ENCODE results near the gene GTF2IRD1.

GTF2IRD1 gene

DNA sequence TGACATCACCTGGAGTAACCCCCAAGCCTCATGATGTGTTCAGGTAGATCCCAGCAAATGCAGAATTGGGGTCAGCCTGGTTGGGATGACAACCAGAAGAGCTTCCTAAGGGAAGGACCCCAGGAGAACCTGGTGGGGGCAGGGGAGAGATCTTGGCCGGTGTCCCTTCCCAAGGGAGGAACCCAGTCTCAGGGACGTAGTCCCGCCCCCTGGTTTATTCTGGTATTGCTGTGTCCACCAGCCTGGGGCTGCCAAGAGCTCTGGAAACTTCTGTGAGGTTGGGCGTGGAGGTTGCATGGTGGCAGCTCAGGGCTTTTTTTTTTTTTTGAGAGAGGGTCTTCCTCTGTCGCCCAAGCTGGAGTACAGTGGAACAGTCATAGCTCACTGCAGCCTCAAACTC is 19.4 kb downstream of the GTF2IRD1 start:
- DNase-seq (ENCODE audit: low read depth), result no peak
- TF ChIP-seq, protein P1, sequence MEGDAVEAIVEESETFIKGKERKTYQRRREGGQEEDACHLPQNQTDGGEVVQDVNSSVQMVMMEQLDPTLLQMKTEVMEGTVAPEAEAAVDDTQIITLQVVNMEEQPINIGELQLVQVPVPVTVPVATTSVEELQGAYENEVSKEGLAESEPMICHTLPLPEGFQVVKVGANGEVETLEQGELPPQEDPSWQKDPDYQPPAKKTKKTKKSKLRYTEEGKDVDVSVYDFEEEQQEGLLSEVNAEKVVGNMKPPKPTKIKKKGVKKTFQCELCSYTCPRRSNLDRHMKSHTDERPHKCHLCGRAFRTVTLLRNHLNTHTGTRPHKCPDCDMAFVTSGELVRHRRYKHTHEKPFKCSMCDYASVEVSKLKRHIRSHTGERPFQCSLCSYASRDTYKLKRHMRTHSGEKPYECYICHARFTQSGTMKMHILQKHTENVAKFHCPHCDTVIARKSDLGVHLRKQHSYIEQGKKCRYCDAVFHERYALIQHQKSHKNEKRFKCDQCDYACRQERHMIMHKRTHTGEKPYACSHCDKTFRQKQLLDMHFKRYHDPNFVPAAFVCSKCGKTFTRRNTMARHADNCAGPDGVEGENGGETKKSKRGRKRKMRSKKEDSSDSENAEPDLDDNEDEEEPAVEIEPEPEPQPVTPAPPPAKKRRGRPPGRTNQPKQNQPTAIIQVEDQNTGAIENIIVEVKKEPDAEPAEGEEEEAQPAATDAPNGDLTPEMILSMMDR (IDR thresholded peaks at IDR 0.05; ENCODE audit: control insufficient read depth, extremely low read depth, insufficient read depth), result no peak
- no peak overlapping the region for H3K4me3 ChIP-seq (ENCODE audit: low read depth, low read length)

DNA sequence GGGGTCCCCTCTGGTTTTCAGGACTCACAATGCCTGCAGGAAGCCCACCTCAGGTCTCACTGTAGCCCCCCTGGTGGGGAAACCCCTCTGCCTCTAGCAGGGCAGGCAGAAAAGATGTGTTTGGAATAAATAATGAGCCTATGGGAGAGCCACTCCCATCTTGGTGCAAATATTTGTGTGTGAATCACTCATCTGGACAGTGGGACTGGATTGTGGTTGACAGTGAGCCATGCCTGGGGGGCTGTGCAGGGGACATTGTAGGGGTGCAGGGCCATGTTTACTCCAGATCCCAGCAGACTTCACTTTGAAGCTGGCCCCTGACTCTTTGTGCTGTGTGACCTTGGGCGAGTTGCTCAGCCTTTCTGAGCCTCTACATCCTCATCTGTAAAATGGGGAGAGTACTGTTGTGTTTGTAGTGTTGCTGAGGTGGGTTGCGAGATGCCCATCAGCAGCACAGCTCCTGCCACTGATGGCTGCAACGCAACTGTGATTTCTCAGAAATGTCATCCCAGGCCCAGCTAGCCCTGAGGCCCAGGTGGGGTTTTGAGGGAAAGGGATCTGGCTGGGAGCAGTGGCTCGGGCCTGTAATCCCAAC is 20.7 kb downstream of the GTF2IRD1 start:
- TF ChIP-seq, protein P1 (IDR thresholded peaks at IDR 0.05; ENCODE audit: control insufficient read depth, extremely low read depth, insufficient read depth), result no peak
- DNase-seq (ENCODE audit: low read depth), result no peak
- H3K4me3 ChIP-seq (ENCODE audit: low read depth, low read length), result no peak overlapping the region

- H3K4me3 ChIP-seq (ENCODE audit: low read depth, low read length), result no peak overlapping the region
- DNase-seq (ENCODE audit: low read depth), result no peak
- TF ChIP-seq, protein P1 (IDR thresholded peaks at IDR 0.05; ENCODE audit: control insufficient read depth, extremely low read depth, insufficient read depth), result no peak
Measured at GRCh38 chr7:74475243-74475986, 21.7 kb downstream of the GTF2IRD1 start.

DNA sequence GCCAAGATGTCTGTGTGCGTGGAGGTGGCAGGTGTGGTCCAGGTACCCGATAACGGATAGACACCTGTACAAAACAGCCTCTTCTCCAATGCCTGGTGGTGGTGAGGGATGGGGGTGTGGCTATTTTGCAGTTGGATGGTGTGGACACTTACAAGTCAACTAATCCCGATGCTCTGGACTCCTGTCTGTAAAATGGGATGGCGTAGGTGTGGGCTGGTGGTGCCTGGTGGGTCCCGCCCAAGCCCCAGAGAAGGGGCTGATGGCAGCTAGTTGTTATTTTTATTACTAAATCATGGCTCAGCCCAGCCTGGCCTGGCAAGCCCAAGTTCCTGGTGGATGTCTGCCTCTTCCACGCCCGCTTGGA is 22.3 kb downstream of the GTF2IRD1 start:
- TF ChIP-seq, protein P1 (IDR thresholded peaks at IDR 0.05; ENCODE audit: control insufficient read depth, extremely low read depth, insufficient read depth), result no peak
- no peak overlapping the region for H3K4me3 ChIP-seq (ENCODE audit: low read depth, low read length)
- no peak for DNase-seq (ENCODE audit: low read depth)

DNA sequence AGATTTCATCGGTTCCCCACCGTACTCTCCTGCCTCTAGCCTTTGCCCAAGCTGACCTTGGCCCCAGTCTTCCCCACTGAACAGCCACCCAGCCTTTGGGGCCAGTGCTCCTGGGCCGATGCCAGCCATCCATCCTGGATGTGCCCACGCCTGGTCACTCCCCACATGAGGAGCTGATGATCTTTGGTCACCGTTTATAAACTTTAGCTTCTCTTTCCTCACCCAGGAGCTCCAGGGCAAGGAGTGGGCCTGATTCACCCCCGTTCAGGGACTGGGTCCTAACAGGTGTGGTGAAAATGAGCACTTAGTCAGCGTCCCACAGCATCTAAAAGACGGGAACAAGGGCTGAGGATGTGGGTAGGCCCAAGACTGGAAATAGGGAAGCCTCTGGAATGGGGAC is 22.9 kb downstream of the GTF2IRD1 start:
- H3K4me3 ChIP-seq (ENCODE audit: low read depth, low read length), result no peak overlapping the region
- TF ChIP-seq, protein P1 (IDR thresholded peaks at IDR 0.05; ENCODE audit: control insufficient read depth, extremely low read depth, insufficient read depth), result no peak
- DNase-seq (ENCODE audit: low read depth), result no peak

DNA sequence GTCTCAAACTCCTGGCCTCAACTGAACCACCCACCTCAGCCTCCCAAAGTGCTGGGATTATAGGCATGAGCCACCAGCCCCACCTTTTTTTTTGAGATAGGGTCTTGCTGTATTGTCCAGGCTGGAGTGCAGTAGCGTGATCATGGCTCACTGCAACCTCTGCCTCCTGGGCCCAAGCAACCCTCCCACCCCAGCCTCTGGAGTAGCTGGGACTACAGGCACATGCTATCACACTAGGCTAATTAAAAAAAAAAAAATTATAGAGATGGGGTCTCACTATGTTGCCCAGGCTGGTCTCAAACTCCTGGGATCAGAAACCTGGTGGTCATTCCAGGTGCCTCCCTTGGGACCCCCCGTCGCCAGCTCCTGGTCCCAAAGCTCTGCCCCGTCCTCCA is 25.0 kb downstream of the GTF2IRD1 start:
- TF ChIP-seq, protein P1 (IDR thresholded peaks at IDR 0.05; ENCODE audit: control insufficient read depth, extremely low read depth, insufficient read depth), result no peak
- no peak overlapping the region for H3K4me3 ChIP-seq (ENCODE audit: low read depth, low read length)
- no peak for DNase-seq (ENCODE audit: low read depth)

Measured in LNCaP clone FGC (cell line).